ENCODE data around the gene KBTBD6. TPM values are rescaled to one million over a fixed set of nuclear protein-coding genes. Genes with fewer than 3 reads are reported as not detected.

The KBTBD6 gene
- total RNA-seq, 1 experiment from 2014 or later = 9.1 TPM

- TF ChIP-seq POLR2AphosphoS5 (IDR thresholded peaks at IDR 0.05; ENCODE audit: low read depth, low read length) = no peak
- TF ChIP-seq RAD21 (IDR thresholded peaks at IDR 0.05; ENCODE audit: low read depth) = no peak
- TF ChIP-seq CEBPB (IDR thresholded peaks at IDR 0.05; ENCODE audit: low read depth) = no peak
- Histone ChIP-seq H3K4me3 (replicated peaks in 1 of 2; ENCODE audit: low read depth in 1 of 2, low read length in 2 of 2) (no peak overlapping the region), H4K20me1 (ENCODE audit: insufficient read depth) (no peaks in the 10 kb centered on the region), H2AFZ (ENCODE audit: low read depth, low read length, poor library complexity, severe bottlenecking) (no peak overlapping the region), H3K27ac (ENCODE audit: low read depth, low read length) (no peak overlapping the region), H3K36me3 (ENCODE audit: control insufficient read depth in 1 of 2, insufficient read depth in 2 of 2, low read length in 2 of 2) (no peaks in the 10 kb centered on the region), H3K9ac (ENCODE audit: low read length) (no peak overlapping the region), H3K4me1 (ENCODE audit: control insufficient read depth in 1 of 2, insufficient read depth in 2 of 2, low read length in 2 of 2) (peaks cover 0 to 29% of the 10 kb centered on the region in 2 experiments; a peak in 3 of 4 replicates), H3K4me2 (ENCODE audit: low read length) (peak overlapping the region; percentile 22; the same call in 1 of the 2 replicates), H3K9me3 (ENCODE audit: control insufficient read depth in 1 of 2, insufficient read depth in 1 of 2, low read depth in 1 of 2, low read length in 2 of 2) (no peaks in the 10 kb centered on the region), H3K9me2 (ENCODE audit: insufficient read depth) (no peaks in the 10 kb centered on the region; the same call in 1 of the 2 replicates), H3K27me3 (ENCODE audit: insufficient read depth, low read length) (no peaks in the 10 kb centered on the region), H3K79me2 (ENCODE audit: insufficient read depth, low read length) (no peaks in the 10 kb centered on the region)
- BruUV-seq (replicated peaks) = no TSS peak
- CTCF ChIA-PET = no interaction called here
- RAD21 ChIA-PET (ENCODE audit: low non-redundant PET in 1 of 2, low total read pairs in 2 of 2, uncharacterized antibody in 2 of 2, unreplicated experiment in 2 of 2) = no interaction called here
- intact Hi-C loops (cut with micrococcal nuclease) = no loop called here
- ATAC-seq (no peak), DNase-seq (ENCODE audit: low read depth, low spot score) (no peak)
- POLR2A ChIA-PET = no interaction called here
Measured at GRCh38 chr13:41139296-41139966, 6.8 kb upstream of the KBTBD6 start.

GRCh38 chr13:41137951-41138350, 5.3 kb upstream of the KBTBD6 start:
- Histone ChIP-seq H4K20me1 (ENCODE audit: insufficient read depth) (no peaks in the 10 kb centered on the region), H3K4me2 (ENCODE audit: low read length) (peak overlapping the region; percentile 36), H3K4me3 (replicated peaks in 1 of 2; ENCODE audit: low read depth in 1 of 2, low read length in 2 of 2) (no peak overlapping the region), H3K9ac (ENCODE audit: low read length) (no peak overlapping the region), H3K4me1 (ENCODE audit: control insufficient read depth in 1 of 2, insufficient read depth in 2 of 2, low read length in 2 of 2) (peaks cover 2 to 37% of the 10 kb centered on the region in 2 experiments; a peak in 3 of 4 replicates), H3K9me2 (ENCODE audit: insufficient read depth) (no peaks in the 10 kb centered on the region), H3K79me2 (ENCODE audit: insufficient read depth, low read length) (peaks cover 12% of the 10 kb centered on the region), H3K9me3 (ENCODE audit: control insufficient read depth in 1 of 2, insufficient read depth in 1 of 2, low read depth in 1 of 2, low read length in 2 of 2) (no peaks in the 10 kb centered on the region), H3K36me3 (ENCODE audit: control insufficient read depth in 1 of 2, insufficient read depth in 2 of 2, low read length in 2 of 2) (no peaks in the 10 kb centered on the region), H3K27me3 (ENCODE audit: insufficient read depth, low read length) (no peaks in the 10 kb centered on the region), H2AFZ (ENCODE audit: low read depth, low read length, poor library complexity, severe bottlenecking) (no peak overlapping the region), H3K27ac (ENCODE audit: low read depth, low read length) (peak overlapping the region; percentile 19; the same call in 1 of the 2 replicates)
- CTCF ChIA-PET = no interaction called here
- BruUV-seq (replicated peaks) = no TSS peak
- intact Hi-C loops (cut with micrococcal nuclease) = no loop called here
- POLR2A ChIA-PET = no interaction called here
- DNase-seq (ENCODE audit: low read depth, low spot score) = no peak
- ATAC-seq = peak; percentile 57
- RAD21 ChIA-PET (ENCODE audit: low non-redundant PET in 1 of 2, low total read pairs in 2 of 2, uncharacterized antibody in 2 of 2, unreplicated experiment in 2 of 2) = no interaction called here
- peak; percentile 19; the same call in 1 of the 2 replicates for TF ChIP-seq JUND (IDR thresholded peaks at IDR 0.05)
- no peak for TF ChIP-seq ZFX (IDR thresholded peaks at IDR 0.05)
- no peak for TF ChIP-seq ATF3 (IDR thresholded peaks at IDR 0.05)
- no peak for TF ChIP-seq YY1 (IDR thresholded peaks at IDR 0.05; ENCODE audit: extremely low read depth, insufficient replicate concordance, low read depth, low read length)
- no peak for TF ChIP-seq ZNF274 (IDR thresholded peaks at IDR 0.05; ENCODE audit: low read depth, low read length)
- TF ChIP-seq EZH2phosphoT487 (IDR thresholded peaks at IDR 0.05; ENCODE audit: borderline replicate concordance) = no peak
- no peak for TF ChIP-seq TCF7L2 (IDR thresholded peaks at IDR 0.05; ENCODE audit: borderline replicate concordance, extremely low read depth, insufficient read depth, insufficient read length)
- TF ChIP-seq FOSL1 (IDR thresholded peaks at IDR 0.05; ENCODE audit: low read depth) = peak; percentile 15; the same call in 1 of the 2 replicates
- no peak for TF ChIP-seq RAD21 (IDR thresholded peaks at IDR 0.05; ENCODE audit: low read depth)
- TF ChIP-seq, protein P1, sequence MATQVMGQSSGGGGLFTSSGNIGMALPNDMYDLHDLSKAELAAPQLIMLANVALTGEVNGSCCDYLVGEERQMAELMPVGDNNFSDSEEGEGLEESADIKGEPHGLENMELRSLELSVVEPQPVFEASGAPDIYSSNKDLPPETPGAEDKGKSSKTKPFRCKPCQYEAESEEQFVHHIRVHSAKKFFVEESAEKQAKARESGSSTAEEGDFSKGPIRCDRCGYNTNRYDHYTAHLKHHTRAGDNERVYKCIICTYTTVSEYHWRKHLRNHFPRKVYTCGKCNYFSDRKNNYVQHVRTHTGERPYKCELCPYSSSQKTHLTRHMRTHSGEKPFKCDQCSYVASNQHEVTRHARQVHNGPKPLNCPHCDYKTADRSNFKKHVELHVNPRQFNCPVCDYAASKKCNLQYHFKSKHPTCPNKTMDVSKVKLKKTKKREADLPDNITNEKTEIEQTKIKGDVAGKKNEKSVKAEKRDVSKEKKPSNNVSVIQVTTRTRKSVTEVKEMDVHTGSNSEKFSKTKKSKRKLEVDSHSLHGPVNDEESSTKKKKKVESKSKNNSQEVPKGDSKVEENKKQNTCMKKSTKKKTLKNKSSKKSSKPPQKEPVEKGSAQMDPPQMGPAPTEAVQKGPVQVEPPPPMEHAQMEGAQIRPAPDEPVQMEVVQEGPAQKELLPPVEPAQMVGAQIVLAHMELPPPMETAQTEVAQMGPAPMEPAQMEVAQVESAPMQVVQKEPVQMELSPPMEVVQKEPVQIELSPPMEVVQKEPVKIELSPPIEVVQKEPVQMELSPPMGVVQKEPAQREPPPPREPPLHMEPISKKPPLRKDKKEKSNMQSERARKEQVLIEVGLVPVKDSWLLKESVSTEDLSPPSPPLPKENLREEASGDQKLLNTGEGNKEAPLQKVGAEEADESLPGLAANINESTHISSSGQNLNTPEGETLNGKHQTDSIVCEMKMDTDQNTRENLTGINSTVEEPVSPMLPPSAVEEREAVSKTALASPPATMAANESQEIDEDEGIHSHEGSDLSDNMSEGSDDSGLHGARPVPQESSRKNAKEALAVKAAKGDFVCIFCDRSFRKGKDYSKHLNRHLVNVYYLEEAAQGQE (IDR thresholded peaks at IDR 0.05; ENCODE audit: low read depth) = no peak
- TF ChIP-seq CTCF (IDR thresholded peaks at IDR 0.05 in 2 of 3, conservative IDR thresholded peaks at IDR 0.05 in 1 of 3; ENCODE audit: borderline replicate concordance in 1 of 3, insufficient read depth in 1 of 3, low read depth in 2 of 3, low read length in 2 of 3) = no peak
- TF ChIP-seq SP1 (IDR thresholded peaks at IDR 0.05; ENCODE audit: low read depth) = 0 out of 2 replicates have a peak, but pooled peaks have one; percentile 12
- no peak for TF ChIP-seq CBX3 (IDR thresholded peaks at IDR 0.05; ENCODE audit: low read depth)
